Measurements from ENCODE around the gene INPPL1.

Gene INPPL1

DNA sequence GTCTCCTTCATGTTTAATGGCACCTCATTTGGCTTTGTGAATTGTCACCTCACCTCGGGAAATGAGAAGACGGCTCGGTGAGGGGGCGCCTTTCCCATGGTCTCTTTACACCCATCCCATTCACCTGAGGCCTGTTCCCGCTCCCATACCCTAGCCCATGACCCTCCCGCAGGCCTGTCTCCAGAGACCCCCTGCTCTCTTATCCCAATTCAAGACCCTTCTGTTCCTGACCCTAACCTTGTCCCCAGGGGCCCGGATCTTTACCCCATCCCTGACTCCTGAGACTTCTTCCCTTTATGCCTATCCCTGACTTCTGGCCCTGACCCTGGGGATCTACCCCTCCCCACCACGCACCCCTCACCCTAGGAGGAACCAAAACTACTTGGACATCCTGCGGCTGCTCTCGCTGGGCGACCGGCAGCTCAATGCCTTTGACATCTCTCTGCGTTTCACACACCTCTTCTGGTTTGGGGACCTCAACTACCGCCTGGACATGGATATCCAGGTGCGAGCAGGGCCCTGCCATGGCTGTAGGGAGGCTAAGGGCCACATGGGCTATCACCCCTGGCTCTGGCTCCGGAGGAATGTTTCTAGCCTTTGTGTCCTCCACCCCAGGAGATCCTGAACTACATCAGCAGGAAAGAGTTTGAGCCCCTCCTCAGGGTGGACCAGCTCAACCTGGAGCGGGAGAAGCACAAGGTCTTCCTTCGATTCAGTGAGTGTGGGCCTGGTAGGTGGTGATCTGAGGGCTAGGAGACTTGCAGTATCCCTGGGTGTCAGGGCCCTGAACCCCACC lies 7.9 kb downstream of the INPPL1 start:
- no peak for DNase-seq

DNA sequence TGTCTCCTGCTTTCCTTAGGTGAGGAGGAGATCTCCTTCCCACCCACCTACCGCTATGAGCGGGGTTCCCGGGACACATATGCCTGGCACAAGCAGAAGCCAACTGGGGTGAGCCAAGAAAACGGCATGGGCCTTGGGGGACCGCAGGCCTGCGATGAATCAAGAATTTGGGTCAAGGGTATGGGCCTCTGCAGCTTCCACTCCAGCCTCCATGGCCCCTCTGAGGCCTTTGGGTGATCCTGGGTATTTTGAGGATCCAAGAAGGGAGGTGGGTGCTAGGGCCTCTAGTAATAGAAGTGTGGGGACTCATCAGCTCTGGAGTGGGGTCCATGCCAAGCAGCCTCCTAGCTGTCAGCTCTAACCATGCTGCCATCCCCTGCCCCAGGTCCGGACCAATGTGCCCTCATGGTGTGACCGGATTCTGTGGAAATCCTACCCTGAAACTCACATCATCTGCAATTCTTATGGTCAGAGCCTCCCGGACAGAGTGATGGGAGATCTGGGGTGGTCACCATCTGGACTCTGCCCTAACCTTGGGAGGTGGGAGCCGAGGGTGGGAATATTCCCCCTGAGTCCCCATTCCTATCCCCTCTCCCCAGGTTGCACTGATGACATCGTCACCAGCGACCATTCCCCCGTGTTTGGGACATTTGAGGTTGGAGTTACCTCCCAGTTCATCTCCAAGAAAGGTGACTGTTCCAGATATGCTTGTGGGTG lies 8.6 kb downstream of the INPPL1 start:
- DNase-seq, result no peak

DNA sequence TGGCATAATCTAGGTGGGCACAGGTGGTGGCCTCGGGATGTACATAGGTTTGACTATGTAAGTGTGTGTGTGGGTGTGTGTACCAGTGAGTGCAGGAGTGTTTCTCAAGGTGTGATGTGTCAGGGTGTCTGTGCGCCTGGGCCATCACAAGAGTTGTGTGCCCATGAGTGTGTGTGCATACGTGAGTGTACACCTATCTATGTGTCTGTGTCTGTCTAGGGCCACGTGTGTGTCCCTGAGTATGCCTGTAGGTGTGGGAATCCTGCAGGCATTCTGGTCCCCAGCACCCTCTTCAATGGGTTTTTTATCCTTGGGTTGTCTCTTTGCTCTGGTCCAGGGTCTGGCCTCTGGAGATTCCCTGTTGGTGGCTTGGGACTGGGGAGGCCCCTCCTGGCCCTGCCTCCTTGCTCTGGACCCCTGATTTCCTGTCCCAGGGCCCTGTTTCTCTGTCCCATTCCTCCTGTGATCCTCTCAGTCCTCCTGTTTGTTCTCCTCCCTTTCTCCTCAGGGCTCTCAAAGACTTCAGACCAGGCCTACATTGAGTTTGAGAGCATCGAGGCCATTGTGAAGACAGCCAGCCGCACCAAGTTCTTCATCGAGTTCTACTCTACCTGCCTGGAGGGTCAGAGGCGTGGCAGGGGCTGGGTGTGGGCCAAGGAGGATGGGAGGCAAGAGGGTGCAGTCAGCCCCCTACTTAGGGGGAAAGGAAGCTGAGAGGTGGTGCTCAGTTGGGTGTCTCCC lies 9.4 kb downstream of the INPPL1 start:
- no peak for DNase-seq

DNA sequence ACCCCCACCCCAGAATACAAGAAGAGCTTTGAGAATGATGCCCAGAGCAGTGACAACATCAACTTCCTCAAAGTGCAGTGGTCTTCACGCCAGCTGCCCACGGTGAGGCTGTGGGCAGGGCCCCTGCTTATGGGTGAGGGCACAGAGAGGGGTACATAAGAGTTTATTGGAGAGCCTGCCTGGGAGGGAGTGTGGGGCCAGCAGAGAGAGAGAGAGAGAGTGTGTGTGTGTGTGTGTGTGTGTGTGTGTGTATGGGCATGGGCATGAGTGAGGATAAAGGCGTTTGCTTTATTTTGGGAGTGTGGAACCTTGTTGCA lies 9.9 kb downstream of the INPPL1 start:
- no peak for DNase-seq

- DNase-seq, result no peak
Observed at GRCh38 chr11:72234920-72235319, 10.4 kb downstream of the INPPL1 start.

- no peak for DNase-seq
Observed at GRCh38 chr11:72235351-72236057, 10.9 kb downstream of the INPPL1 start.

DNA sequence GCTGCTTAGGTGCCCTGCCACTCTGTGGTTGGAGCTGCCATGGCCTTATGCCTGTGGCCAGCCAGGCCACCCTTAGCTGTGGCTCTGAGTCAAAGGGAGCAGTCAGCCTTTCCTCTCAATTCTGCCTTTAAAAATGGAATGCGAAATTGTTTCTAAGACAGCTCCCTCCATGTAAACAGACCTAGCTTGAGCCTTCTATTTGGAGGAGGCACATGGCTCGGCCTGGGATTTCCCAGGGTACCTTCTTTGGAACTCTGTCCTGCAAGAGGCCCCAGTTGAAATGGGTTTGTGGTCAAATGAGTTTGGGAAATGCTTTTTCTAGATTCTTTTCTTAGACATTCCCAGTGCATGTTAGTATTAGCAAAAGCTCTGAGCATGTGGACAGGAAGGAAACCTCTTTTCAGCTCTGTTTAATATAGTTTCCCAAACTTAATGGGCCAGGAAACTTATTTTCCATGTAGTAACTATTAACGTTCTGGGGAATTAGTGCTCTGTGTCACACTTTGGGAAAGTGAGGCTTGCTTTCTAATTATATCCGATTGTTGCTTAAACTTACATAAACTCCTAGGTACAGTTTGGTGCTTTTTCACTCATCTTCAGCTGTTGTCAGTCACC lies 11.6 kb downstream of the INPPL1 start:
- no peak for DNase-seq

DNA sequence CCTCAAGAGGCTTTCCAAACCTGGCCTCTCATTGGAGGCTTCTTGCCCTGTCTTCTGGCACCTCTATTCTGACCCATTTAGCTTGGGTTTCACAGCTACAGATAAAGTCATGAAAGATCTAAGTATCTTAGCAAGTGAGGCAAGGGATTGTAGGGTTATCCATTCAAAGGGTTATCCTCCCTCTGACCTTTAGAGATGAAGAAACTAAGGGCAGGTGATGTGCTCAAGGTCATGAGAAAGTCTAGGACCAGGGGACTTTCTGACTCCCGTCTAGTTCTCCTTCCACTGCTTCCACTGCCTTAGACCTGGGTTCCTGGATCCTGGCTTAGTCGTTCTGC lies 12.2 kb downstream of the INPPL1 start:
- no peak for DNase-seq

- no peak for DNase-seq
Observed at GRCh38 chr11:72237112-72237931, 12.8 kb downstream of the INPPL1 start.

GRCh38 chr11:72238040-72238450 lies 13.5 kb downstream of the INPPL1 start:
- DNase-seq, result peak; percentile 50

GRCh38 chr11:72238492-72239312 lies 14.1 kb downstream of the INPPL1 start:
- DNase-seq, result no peak

DNA sequence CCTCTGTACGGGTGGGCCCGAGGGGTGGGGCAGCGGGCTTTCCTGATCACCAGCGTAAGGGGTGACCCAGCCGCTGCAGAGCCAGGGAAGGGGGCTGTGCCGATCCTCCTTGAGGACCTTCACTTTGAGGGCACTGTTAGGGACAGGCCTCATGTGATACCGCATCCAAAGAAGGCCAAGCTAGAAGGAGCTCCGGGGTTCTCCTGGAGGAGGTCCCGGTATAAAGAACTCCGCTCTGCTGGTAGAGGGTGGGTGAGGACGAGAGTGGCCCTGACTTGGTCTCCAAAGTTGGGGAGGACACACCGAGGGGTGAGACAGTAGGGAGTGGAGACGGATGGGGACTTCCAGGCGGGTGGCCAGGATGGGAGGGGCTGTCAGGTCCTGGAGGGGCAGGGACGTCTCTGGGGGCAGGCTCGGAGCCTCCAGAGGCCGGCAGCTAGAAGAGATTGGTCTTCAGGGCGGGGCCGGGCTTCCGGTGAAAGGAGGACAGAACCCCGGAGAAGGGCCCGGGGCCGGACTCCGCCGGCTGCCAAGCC lies 14.8 kb downstream of the INPPL1 start:
- no peak for DNase-seq

DNA sequence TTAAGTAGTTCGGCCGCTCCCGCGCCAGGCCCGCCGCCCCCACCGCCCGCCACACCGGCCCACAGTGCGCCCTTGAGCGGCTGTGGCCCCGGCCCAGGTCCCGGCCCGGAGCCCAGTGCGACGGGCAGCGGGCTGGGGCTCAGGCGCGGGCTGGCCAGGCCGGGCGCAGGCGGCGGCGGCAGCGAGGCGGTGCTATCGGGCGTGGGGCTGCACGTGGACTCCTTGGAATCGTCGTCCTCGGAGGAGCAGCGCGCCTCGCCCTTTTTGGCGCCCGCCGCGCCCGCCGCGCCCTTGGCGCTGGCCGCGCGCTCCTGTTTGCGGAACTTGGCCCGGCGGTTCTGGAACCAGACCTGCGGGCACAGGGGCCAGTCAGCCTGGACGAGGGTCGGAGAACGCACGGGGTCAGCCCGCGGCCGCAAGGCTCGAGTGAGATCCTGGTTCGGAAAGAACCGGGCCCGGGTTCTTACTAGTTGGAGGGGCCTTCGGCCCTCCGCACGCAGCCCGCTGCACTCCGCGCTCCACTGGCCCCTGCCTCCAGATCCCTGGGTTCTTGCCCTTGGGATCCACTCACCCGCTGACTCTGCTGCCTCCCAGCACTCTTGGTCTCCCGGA lies 15.4 kb downstream of the INPPL1 start:
- DNase-seq, result no peak

DNA sequence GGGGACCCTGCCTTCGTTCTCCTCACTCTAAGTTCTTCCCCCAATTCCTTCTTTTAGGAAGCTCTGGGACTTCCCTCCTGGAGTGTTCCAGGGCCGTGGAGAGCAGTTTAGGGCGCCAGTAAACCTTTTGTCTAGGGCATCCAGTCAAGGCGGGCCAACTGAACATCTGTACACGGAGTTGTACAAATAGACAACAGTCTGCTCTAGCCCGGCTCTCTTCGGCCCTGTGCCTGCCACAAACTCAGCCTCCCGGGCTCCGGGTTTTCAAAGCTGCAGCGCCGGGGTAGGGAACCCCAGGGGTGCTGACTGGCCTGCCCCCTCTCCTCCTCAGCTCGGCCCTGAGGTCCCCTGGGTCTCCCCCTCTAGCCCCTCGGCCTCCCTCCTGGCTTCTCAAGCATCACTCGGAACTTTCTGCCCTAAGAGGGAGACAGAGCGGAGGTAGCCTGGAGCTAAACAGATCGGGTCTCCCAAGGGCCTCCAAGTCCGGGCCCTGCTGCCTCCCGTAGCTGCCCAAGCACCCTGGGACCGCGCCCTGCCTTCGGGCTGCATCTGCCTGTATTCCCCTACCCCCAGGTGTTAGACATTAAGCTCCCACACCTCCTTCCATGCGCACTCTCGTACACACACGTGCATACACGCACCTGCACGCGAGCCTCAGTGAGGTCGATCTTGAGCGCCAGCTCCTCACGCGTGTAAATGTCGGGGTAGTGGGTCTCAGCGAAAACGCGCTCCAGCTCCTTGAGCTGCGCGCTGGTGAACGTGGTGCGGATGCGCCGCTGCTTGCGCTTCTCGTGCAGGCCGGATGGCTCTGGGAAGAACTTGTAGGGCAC lies 16.1 kb downstream of the INPPL1 start:
- DNase-seq, result no peak

DNA sequence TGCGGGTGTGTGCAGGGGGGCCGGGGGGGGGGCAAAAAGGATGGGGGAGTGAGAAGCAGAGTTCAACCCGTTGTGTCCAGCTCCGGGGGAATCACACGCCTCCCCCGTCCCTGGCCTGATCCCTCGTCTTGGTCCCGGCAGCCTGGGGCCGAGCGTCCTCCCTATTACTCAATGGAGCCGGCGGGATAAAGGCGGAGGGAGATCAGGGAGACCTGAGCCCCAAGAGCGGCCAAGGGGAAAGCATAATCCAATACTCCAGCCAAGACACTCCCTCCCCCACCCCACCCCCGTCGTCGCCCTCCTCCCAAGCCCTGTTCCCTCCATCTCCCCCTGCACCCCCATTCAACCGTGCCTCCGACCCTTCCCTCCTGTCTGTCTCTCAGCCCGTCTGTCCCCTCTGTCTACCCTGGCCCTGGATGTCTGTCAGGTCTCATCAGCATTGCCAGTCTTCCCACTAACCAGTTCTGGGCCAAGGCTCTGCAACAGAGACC lies 16.8 kb downstream of the INPPL1 start:
- DNase-seq, result no peak

GRCh38 chr11:72242141-72242540 lies 17.6 kb downstream of the INPPL1 start:
- DNase-seq, result no peak

- DNase-seq, result no peak
Observed at GRCh38 chr11:72243173-72244059, 18.8 kb downstream of the INPPL1 start.

GRCh38 chr11:72244060-72244360 lies 19.4 kb downstream of the INPPL1 start, which contains the start of gene PHOX2A:
Gene PHOX2A (minus strand): TSS chr11:72244176. CDS start chr11:72244004, 172 bp downstream.
- no peak for DNase-seq

All from activated CD8-positive, alpha-beta memory T cell treated with anti-CD3 and anti-CD28 coated beads, Interleukin-2, amount 50 U/mL, for 4 hours (primary cell).